Stimulated activated naive CD4-positive, alpha-beta T cell (primary cell): Measurements from ENCODE around the gene ENTPD8.
"Not testable (repeated sequence)": the region's sequence is repeated elsewhere in the genome, so short reads cannot be mapped to it uniquely, and the experiment has no call there.

ENCODE experiments used
- DNase-seq, 6 experiments: peaks; one replicate each; lab custom pipeline; 2025; lab: John Stamatoyannopoulos, UW

Gene ENTPD8

GRCh38 chr9:137394866-137395665, 46.1 kb downstream of the ENTPD8 start:
- no peak for DNase-seq

DNA sequence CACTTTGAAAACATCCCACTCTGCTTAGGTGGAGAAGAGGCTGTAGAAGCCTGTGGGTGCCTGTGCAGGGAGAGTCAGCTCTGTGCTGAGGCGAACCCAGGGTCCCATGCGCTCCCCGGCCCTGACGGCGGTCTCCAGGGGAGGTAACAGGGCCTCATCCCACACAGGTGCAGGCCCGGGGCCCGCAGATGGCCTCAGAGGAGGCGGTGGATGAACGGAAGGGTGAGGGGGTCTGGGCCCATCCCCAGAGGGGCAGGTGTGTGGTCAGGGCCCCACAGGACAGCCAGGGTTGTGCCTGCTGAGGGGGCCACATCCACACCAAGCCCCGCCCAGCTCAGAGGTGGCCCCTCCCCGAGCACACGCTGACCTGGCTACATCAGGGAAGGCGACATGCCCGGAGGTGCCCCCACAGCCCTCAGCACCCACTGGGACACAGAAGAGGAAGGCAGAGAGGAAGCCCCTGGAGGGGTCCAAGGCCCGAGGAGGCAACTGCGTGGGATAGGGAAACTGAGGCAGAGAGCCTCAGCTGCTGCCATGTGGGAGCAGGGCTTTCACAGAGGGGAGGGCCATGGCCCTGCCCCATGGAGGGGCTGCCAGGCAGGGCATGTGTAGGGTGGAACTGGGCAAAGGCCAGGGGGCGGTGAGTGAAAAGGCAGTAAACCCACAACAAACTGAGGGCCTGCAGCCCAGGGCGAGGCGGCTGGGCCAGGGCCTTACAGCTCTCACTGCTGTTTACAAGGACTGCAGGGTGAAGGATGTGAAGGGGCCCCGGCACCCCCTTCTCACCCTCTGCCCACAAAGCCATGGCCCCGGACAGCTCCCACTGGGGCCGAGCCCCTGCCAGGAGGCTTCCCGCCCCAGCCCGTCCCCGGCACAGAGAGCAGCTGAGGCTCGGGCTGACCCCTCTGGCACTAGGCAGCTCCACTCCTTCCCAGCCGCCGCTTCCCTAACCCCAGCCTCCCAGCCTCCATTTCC, 47.7 kb downstream of the ENTPD8 start:
- DNase-seq, result no peak

DNA sequence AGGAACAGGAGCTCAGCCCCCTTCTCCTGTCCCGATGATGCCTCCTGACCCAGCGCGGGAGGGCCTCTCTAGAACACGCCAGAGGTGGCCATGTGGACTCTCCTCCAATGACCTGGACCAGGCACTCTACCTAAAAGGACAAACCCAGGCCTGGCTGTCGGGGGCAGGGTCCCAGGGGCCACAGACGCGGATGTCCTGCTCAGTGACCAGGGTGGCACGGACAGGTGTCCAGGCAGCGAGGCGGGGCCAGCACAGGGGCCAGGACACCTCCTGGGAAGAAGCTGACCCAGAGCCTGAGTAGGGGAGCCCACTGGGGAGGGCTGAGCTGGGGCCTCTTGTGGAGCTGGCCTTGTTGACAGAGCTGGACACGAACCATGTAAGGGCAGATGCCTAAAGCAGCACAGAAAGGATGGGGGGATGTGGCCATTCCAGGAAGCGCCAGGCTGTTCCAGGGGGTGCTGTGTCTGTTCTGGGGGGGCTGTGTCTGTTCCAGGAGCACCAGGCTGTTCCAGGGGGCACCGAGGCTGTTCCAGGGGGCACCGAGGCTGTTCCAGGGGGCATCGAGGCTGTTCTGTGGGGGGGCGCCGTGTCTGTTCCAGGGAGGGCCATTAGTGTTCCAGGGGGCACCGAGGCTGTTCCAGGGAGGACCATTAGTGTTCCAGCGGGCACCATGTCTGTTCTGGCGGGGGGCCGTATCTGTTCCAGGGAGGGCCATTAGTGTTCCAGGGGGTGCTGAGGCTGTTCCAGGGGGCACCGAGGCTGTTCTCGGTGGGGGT, 48.7 kb downstream of the ENTPD8 start:
- DNase-seq, result no peak

DNA sequence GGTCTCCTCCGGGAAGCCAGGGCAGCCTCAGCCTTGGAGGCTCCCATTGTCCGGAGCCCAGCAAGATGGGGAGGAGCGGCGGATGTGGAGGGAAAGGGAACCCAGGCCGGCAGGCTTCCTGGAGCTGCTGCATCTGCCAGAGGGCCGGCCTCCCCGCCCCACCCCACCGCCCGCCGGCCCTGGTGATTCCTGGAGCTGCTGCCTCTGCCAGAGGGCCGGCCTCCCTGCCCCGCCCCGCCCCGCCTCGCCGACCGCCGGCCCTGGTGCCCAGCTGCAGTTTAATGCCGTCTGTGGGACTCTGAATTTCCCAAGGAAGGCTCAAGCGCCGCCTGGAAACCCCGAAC, 49.8 kb downstream of the ENTPD8 start:
- no peak for DNase-seq

GRCh38 chr9:137390553-137391410, 50.4 kb downstream of the ENTPD8 start:
- no peak for DNase-seq

- no peak for DNase-seq
Measured at GRCh38 chr9:137389428-137389746, 51.8 kb downstream of the ENTPD8 start.

GRCh38 chr9:137388589-137389427, 52.3 kb downstream of the ENTPD8 start:
- no peak for DNase-seq

GRCh38 chr9:137387891-137388560, 53.1 kb downstream of the ENTPD8 start:
- DNase-seq, result no peak

DNA sequence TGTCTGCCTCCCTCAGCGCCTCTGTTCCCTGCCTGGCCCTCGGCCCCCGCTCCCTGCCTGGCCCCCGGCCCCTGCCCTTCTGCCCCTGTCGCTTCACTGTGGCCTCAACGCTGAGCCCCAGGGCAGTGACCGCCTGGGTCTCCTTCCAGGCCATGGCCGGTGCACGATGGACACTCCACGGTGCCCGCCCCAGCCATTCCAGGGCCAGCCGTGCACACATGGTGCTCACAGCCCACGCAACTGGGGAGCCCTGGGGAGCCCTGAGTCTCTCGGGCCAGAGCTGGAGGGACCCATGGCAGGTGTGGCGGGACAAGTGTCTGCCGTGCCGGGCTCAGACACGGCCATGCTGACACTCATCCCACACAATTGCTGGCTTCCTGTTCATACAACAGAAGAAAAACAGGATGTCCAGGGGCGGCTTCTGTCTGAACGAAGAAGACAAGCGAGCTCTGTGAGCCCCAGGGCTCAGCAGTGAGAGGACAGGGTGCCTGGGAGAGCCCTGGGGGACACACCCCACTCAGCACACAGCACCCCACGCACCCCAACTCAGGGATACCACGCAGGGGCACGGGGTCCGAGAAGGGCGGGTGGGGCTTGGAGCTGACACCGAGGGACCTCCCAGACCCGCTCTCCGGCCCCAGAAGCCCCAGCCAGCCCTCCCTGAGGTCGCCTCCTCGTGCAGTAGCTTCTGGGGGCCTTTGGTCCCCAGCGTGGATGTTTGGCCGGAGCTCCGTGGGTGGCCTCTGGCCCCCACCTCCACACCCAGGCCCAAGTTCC, 53.9 kb downstream of the ENTPD8 start:
- peak in 3 of 6 experiments; percentile 9 to 22 (median 20) for DNase-seq

DNA sequence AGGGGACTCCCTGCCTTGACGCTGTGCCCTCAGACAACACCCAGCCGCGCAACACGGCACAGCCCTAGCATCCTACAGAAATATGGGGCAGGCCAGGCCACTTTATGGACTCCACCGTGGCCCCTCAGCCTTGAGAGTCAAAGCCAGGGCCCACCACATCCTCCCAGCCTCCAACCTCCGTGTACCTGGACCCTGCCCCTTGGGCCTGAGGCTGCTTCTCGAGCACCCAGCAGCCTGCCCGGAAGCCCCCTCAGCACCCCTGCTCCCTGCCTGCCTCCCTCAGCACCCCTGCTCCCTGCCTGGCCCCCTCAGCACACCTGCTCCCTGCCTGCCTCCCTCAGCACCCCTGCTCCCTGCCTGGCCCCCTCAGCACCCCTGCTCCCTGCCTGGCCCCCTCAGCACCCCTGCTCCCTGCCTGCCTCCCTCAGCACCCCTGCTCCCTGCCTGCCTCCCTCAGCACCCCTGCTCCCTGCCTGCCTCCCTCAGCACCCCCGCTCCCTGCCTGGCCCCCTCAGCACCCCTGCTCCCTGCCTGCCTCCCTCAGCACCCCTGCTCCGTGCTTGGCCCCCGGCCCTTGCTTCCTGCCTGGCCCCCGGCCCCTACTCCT, 54.5 kb downstream of the ENTPD8 start:
- DNase-seq, result not testable (repeated sequence)

DNA sequence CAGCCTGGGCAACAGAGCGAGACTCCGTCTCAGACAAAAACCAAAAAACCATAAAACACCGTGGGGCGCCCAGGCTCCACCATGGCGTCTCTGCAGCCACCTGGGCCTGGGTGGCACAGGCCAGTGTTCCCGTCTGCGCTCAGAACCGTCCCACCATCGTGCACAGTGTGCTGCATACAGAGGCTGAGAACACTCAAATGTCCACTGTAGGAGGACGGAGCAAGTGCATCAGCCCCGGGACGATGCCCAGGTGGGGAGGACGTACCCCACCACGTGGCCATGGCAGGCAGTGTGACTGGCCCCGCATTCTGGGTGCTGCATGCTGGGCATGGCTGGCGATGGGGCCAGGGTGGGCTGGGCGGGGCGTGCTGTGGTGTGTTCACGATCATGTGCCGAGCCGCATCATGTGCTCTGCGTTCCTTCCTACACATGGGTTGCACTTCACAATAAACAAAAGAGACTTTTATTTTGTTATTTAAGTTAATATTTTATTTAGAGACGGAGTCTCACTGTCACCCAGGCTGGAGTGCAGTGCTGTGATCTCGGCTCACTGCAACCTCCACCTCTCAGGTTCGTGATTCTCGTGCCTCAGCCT, 56.0 kb downstream of the ENTPD8 start:
- DNase-seq, result no peak
